K562 (cell line): Measurements from ENCODE around the gene ZNF737. TPM values are rescaled to one million over a fixed set of nuclear protein-coding genes. Genes with fewer than 3 reads are reported as not detected.
"Not testable (repeated sequence)": the region's sequence is repeated elsewhere in the genome, so short reads cannot be mapped to it uniquely, and the experiment has no call there.

ENCODE experiments used
- ATAC-seq: fragments of 200-7000 bp; cut with Tn5 transposase; 3 replicates; pipeline ENCODE4 v1.9.1; 2020; ENCODE audit warnings: moderate library complexity
- BruUV-seq: library from RNA; stranded (reverse); fragments of 400-500 nt; replicated peaks from 2 replicates; lab custom pipeline; 2021; lab: Mats Ljungman, UMichigan
- CTCF ChIA-PET: fragments of 300-600 bp; formaldehyde crosslinking; extraction: SDS; loops from one replicate; lab custom pipeline; 2021; ENCODE audit warnings: low intra/inter-chr PET ratio; lab: Yijun Ruan, JAX
- POLR2A ChIA-PET: fragments of 300-600, 350-650 bp; sonication (Branson Sonifier 250); formaldehyde crosslinking; extraction: SDS; loops from one replicate; lab custom pipeline; 2021; ENCODE audit warnings: antibody characterized with exemption, inconsistent platforms; lab: Yijun Ruan, JAX
- DNase-seq, 4 experiments: peaks; one replicate each; pipeline versions ENCODE4 v3.0.0 to v3.0.0-alpha.2; 2011 to 2018; ENCODE audit warnings: low spot score in 3 of 4, mixed read lengths in 3 of 4; ENCODE audit errors: extremely low read depth in 1 of 4
- FAIRE-seq: peaks from 2 replicates; lab custom pipeline; 2011; peaks lifted over from hg19 to GRCh38; lab: Jason Lieb, UNC
- H2AFZ ChIP-seq: 2 replicates; pipeline ENCODE4 v1.6.0; 2011; ENCODE audit warnings: low read depth, low read length, control low read depth, inconsistent platforms
- H3K27ac ChIP-seq: fragments of 200-600 bp; 3 replicates; pipeline ENCODE4 v1.8.0; 2011; ENCODE audit warnings: low read depth, mild to moderate bottlenecking, control low read depth, inconsistent platforms, low read length, moderate library complexity, mixed read lengths; ENCODE audit errors: extremely low read depth
- H3K27me3 ChIP-seq, 2 experiments: fragments of 300-600 bp in 1 of 2; 2 replicates in 1 of 2; 3 replicates in 1 of 2; pipeline versions ENCODE4 v1.6.0 to v1.8.0; 2011; ENCODE audit warnings: inconsistent platforms in 2 of 2, low read length in 2 of 2, mild to moderate bottlenecking in 1 of 2, mixed read lengths in 1 of 2, moderate library complexity in 1 of 2; ENCODE audit not compliant: control insufficient read depth in 2 of 2, insufficient read depth in 2 of 2
- H3K36me3 ChIP-seq: fragments of 300-600 bp; 3 replicates; pipeline ENCODE4 v1.8.0; 2011; ENCODE audit warnings: mild to moderate bottlenecking, low read length, inconsistent platforms; ENCODE audit not compliant: control insufficient read depth, insufficient read depth
- H3K4me1 ChIP-seq, 2 experiments: fragments of 200-600 bp in 1 of 2; replicated peaks in 1 of 2; 2 replicates in 1 of 2; 3 replicates in 1 of 2; pipeline versions ENCODE4 v1.5.1 to v1.8.0; 2011; ENCODE audit warnings: inconsistent platforms in 2 of 2, low read length in 2 of 2, mild to moderate bottlenecking in 1 of 2, mixed read lengths in 1 of 2, moderate library complexity in 1 of 2; ENCODE audit not compliant: control insufficient read depth in 2 of 2, insufficient read depth in 2 of 2
- H3K4me2 ChIP-seq: 2 replicates; pipeline ENCODE4 v1.6.1; 2011; ENCODE audit warnings: low read length, control low read depth, inconsistent platforms, mixed read lengths; ENCODE audit not compliant: insufficient read depth
- H3K4me3 ChIP-seq: fragments of 200-600 bp; sonication (generic), shearing (Covaris generic); 2 replicates; pipeline ENCODE4 v1.5.1; 2016; ENCODE audit warnings: control low read depth, inconsistent platforms
- H3K79me2 ChIP-seq: fragments of 200-600 bp; 3 replicates; pipeline ENCODE4 v1.8.0; 2011; ENCODE audit warnings: low read length, inconsistent platforms; ENCODE audit not compliant: control insufficient read depth, insufficient read depth
- H3K9ac ChIP-seq, 2 experiments: 2 replicates each; pipeline versions ENCODE4 v1.6.0 to v1.6.1; 2011; ENCODE audit warnings: low read depth in 2 of 2, low read length in 2 of 2, control low read depth in 1 of 2, inconsistent platforms in 1 of 2, mild to moderate bottlenecking in 1 of 2, mixed read lengths in 1 of 2; ENCODE audit not compliant: insufficient read depth in 1 of 2
- H3K9me1 ChIP-seq: one replicate; pipeline ENCODE4 v1.6.0; 2011; ENCODE audit warnings: inconsistent platforms, mild to moderate bottlenecking, low read length, moderate library complexity; ENCODE audit not compliant: control insufficient read depth, insufficient read depth
- H3K9me3 ChIP-seq: replicated peaks from 2 replicates; pipeline ENCODE4 v1.5.1; 2011; ENCODE audit warnings: low read depth, low read length, inconsistent platforms; ENCODE audit not compliant: control insufficient read depth, insufficient read depth
- H4K20me1 ChIP-seq: replicated peaks from 2 replicates; pipeline ENCODE4 v1.6.1; 2011; ENCODE audit warnings: low read length, inconsistent platforms, mixed read lengths; ENCODE audit not compliant: control insufficient read depth, insufficient read depth
- ZNF274 ChIP-seq: IDR thresholded peaks from 2 replicates; pipeline ENCODE4 v1.6.1; 2011; ENCODE audit warnings: low read depth, mild to moderate bottlenecking, low read length, moderate library complexity, borderline replicate concordance
- WGBS: fragments of 100-300 bp; shearing (Covaris generic); methylation state at CpG from one replicate; pipeline ENCODE4 v1.1.6; 2016; ENCODE audit warnings: low coverage, mixed read lengths; ENCODE audit not compliant: insufficient coverage; ENCODE audit errors: missing lambda C conversion rate; 5-methylcytosine and 5-hydroxymethylcytosine counted together
- in situ Hi-C: fragments of 300-500 bp; cut with MboI; formaldehyde crosslinking; loops from 4 replicates; pipeline ENCODE4 v1.15.0; 2018; ENCODE audit warnings: inconsistent platforms, mixed read lengths
- intact Hi-C: fragments of 100-400 bp; cut with micrococcal nuclease; formaldehyde crosslinking; loops from 2 replicates; pipeline ENCODE4 v1.14.2; 2022
- polyA plus RNA-seq, 8 experiments: library from polyadenylated mRNA; depleted of rRNA in 4 of 8; stranded (reverse) in 5 of 8; unstranded in 3 of 8; fragments of >200 nt; fragmentation: Nextera tagmentation in 2 of 8; fragmentation: Illumina TruSeq in 1 of 8; extraction: Ambion mirVana in 2 of 8; extraction: Trizol in 1 of 8; gene quantifications; 2 replicates each; pipeline versions ENCODE4 v1.2.1 to v1.2.3, GENCODE V29; 2011 to 2014; ENCODE audit warnings: inconsistent platforms in 1 of 8, missing spikeins in 1 of 8
- total RNA-seq, 7 experiments: library from RNA; depleted of rRNA in 6 of 7; stranded (reverse); fragments of >200 nt in 6 of 7; fragmentation: Illumina TruSeq in 2 of 7; extraction: Trizol in 2 of 7; gene quantifications; 2 replicates each; pipeline versions ENCODE4 v1.2.1 to v1.2.3, GENCODE V29; 2011 to 2021; ENCODE audit warnings: low replicate concordance in 1 of 7

ZNF737 gene
- total and polyA plus RNA-seq, 9 of the 15 experiments (the other 6 are each of a cell fraction or from before 2014, with no cell fraction given) = 0.01 to 0.32 (median 0.10) TPM; not detected in 1

DNA sequence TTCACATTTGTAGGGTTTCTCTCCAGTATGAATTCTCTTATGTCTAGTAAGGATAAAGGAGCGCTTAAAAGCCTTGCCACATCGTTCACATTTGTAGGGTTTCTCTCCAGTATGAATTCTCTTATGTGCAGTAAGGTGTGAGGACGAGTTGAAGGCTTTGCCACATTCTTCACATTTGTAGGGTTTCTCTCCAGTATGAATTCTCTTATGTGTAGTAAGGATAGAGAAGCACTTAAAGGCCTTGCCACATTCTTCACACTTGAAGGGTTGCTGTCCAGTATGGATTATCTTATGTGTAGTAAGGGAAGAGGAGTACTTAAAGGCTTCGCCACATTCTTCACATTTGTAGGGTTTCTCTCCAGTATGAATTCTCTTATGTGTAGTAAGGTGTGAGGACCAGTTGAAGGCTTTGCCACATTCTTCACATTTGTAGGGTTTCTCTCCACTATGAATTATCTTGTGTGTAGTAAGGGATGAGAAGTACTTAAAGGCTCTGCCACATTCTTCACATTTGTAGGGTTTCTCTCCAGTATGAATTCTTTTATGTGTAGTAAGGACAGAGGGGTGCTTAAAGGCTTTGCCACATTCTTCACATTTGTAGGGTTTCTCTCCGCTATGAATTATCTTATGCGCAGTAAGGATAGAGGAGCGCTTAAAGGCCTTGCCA is 20.8 kb downstream of the ZNF737 start:
- H3K27ac ChIP-seq, DNase-seq, BruUV-seq, FAIRE-seq, H2AFZ ChIP-seq, H3K36me3 ChIP-seq, CTCF ChIA-PET, ATAC-seq, POLR2A ChIA-PET, H3K9me3 ChIP-seq, H3K4me3 ChIP-seq, H3K27me3 ChIP-seq, in situ Hi-C loops, H3K79me2 ChIP-seq, H3K9me1 ChIP-seq, H3K4me2 ChIP-seq, H4K20me1 ChIP-seq, intact Hi-C loops, H3K9ac ChIP-seq: not testable (repeated sequence)
- TF ChIP-seq ZNF274 = peak; percentile 84; the same call in 1 of the 2 replicates
- TF ChIP-seq, all 486 proteins: peak for 1; not testable (repeated sequence) for 485
- not testable (repeated sequence) for H3K4me1 ChIP-seq
- 5% methylated on average over 7 of the region's 7 CpGs for WGBS

DNA sequence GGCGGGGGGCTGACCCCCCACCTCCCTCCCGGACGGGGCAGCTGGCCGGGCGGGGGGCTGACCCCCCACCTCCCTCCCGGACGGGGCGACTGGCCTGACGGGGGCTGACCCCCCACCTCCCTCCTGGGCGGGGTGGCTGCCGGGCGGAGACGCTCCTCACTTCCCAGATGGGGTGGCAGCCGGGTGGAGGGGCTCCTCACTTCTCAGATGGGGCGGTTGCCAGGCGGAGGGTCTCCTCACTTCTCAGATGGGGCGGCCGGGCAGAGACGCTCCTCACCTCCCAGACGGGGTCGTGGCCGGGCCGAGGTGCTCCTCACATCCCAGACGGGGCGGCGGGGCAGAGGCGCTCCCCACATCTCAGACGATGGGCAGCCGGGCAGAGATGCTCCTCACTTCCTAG is 35.3 kb downstream of the ZNF737 start:
- H3K9ac ChIP-seq, POLR2A ChIA-PET, in situ Hi-C loops, H3K27ac ChIP-seq, ATAC-seq, H3K4me3 ChIP-seq, H3K4me2 ChIP-seq, H4K20me1 ChIP-seq, H2AFZ ChIP-seq, H3K9me1 ChIP-seq, H3K79me2 ChIP-seq, intact Hi-C loops, H3K4me1 ChIP-seq, CTCF ChIA-PET, H3K36me3 ChIP-seq, H3K27me3 ChIP-seq, DNase-seq, H3K9me3 ChIP-seq, BruUV-seq, FAIRE-seq: not testable (repeated sequence)
- no CpG with 5 or more reads among the region's 29 CpGs for WGBS
